Thoracic aorta (tissue), 2 donors: ENCODE results near the gene GABBR2. TPM values are rescaled to one million over a fixed set of nuclear protein-coding genes. Genes with fewer than 3 reads are reported as not detected.
"Not testable (repeated sequence)": the region's sequence is repeated elsewhere in the genome, so short reads cannot be mapped to it uniquely, and the experiment has no call there.

ENCODE experiments used
- ATAC-seq: fragments of 150-250 bp; one replicate; pipeline ENCODE4 v1.8.0; 2017; ENCODE audit warnings: low read depth; ENCODE audit not compliant: insufficient number of reproducible peaks, low FRiP score
- DNase-seq: peaks from one replicate; pipeline ENCODE4 v3.0.0-alpha.2; 2020; ENCODE audit warnings: low spot score
- H3K27ac ChIP-seq, 2 donors: fragments of 200-600 bp; sonication (generic); 1 replicate in 1 of 2; 2 replicates in 1 of 2; pipeline ENCODE4 v1.5.1; 2016; ENCODE audit warnings: mild to moderate bottlenecking in 2 of 2, moderate library complexity in 2 of 2
- H3K27me3 ChIP-seq: fragments of 200-600 bp; sonication (generic); replicated peaks from 2 replicates; pipeline ENCODE4 v1.6.0; 2016; ENCODE audit warnings: mild to moderate bottlenecking; ENCODE audit not compliant: insufficient read depth
- H3K36me3 ChIP-seq: fragments of 200-600 bp; sonication (generic); one replicate; pipeline ENCODE4 v1.5.1; 2016
- H3K4me1 ChIP-seq, 2 donors: fragments of 200-600 bp; sonication (generic); 1 replicate in 1 of 2; 2 replicates in 1 of 2; pipeline versions ENCODE4 v1.5.1 to v1.6.0; 2016; ENCODE audit warnings: low read depth in 2 of 2, mild to moderate bottlenecking in 1 of 2; ENCODE audit not compliant: control insufficient read depth in 1 of 2
- H3K4me3 ChIP-seq: fragments of 200-600 bp; sonication (generic); 2 replicates; pipeline ENCODE4 v1.5.1; 2016; ENCODE audit warnings: mild to moderate bottlenecking
- H3K9me3 ChIP-seq: fragments of 200-600 bp; sonication (generic); 2 replicates; pipeline ENCODE4 v1.5.1; 2016
- CTCF ChIP-seq: fragments of 200-600 bp; sonication (generic); IDR thresholded peaks from one replicate; pipeline ENCODE4 v1.5.1; 2019; ENCODE audit warnings: antibody characterized with exemption
- total RNA-seq, 2 donors: library from RNA; depleted of rRNA; stranded (reverse); fragments of >200 nt; gene quantifications; one replicate each; pipeline versions ENCODE4 v1.1.0 to v1.2.3, GENCODE V29; 2016

Gene GABBR2
- total RNA-seq, 2 donors from 2014 or later, result not detected

GRCh38 chr9:98691890-98692289 is 16.8 kb downstream of the GABBR2 start:
- no peaks in the 10 kb centered on the region for H3K27me3 ChIP-seq
- H3K9me3 ChIP-seq, result no peaks in the 10 kb centered on the region
- no peaks in the 10 kb centered on the region for H3K4me1 ChIP-seq
- ATAC-seq, result no peak
- no peak for TF ChIP-seq CTCF
- no peak overlapping the region for H3K27ac ChIP-seq
- DNase-seq, result no peak
- no peaks in the 10 kb centered on the region for H3K36me3 ChIP-seq
- no peak overlapping the region for H3K4me3 ChIP-seq

GRCh38 chr9:98690686-98691085 is 18.0 kb downstream of the GABBR2 start:
- no peaks in the 10 kb centered on the region for H3K9me3 ChIP-seq
- H3K36me3 ChIP-seq, result no peaks in the 10 kb centered on the region
- ATAC-seq, result no peak
- TF ChIP-seq CTCF, result no peak
- H3K27ac ChIP-seq, result no peak overlapping the region
- no peak for DNase-seq
- no peaks in the 10 kb centered on the region for H3K27me3 ChIP-seq
- no peak overlapping the region for H3K4me3 ChIP-seq
- no peaks in the 10 kb centered on the region for H3K4me1 ChIP-seq

GRCh38 chr9:98688710-98689495 is 19.8 kb downstream of the GABBR2 start:
- Histone ChIP-seq H3K4me3 (no peak overlapping the region), H3K27ac (no peak overlapping the region), H3K9me3 (no peaks in the 10 kb centered on the region), H3K4me1 (no peaks in the 10 kb centered on the region), H3K36me3 (no peaks in the 10 kb centered on the region), H3K27me3 (no peaks in the 10 kb centered on the region)
- DNase-seq (no peak), ATAC-seq (no peak)
- TF ChIP-seq CTCF, result no peak

- DNase-seq (no peak), ATAC-seq (no peak)
- Histone ChIP-seq H3K27ac (no peak overlapping the region), H3K27me3 (no peaks in the 10 kb centered on the region), H3K4me1 (no peaks in the 10 kb centered on the region), H3K36me3 (no peaks in the 10 kb centered on the region), H3K4me3 (no peak overlapping the region), H3K9me3 (no peaks in the 10 kb centered on the region)
- no peak for TF ChIP-seq CTCF
Observed at GRCh38 chr9:98687911-98688310, 20.8 kb downstream of the GABBR2 start.

- H3K27me3 ChIP-seq, result no peaks in the 10 kb centered on the region
- ATAC-seq, result no peak
Observed at GRCh38 chr9:98686961-98687855, 21.5 kb downstream of the GABBR2 start.

GRCh38 chr9:98684816-98685215 is 23.9 kb downstream of the GABBR2 start:
- not testable (repeated sequence) for DNase-seq, H3K4me3 ChIP-seq, H3K9me3 ChIP-seq, H3K27ac ChIP-seq, H3K4me1 ChIP-seq, H3K27me3 ChIP-seq, ATAC-seq, H3K36me3 ChIP-seq

More at GRCh38 chr9:98686961-98687855, 21.5 kb downstream of the GABBR2 start:
- no peaks in the 10 kb centered on the region for H3K9me3 ChIP-seq
- H3K4me1 ChIP-seq, result no peaks in the 10 kb centered on the region
- H3K27ac ChIP-seq, result no peak overlapping the region
- H3K36me3 ChIP-seq, result no peaks in the 10 kb centered on the region
- TF ChIP-seq CTCF, result no peak
- no peak for DNase-seq
- H3K4me3 ChIP-seq, result no peak overlapping the region
